Esophagus squamous epithelium (tissue), 4 donors: ENCODE results near the gene SYTL5.

Experiments
- CTCF ChIP-seq, 6 experiments: fragments of 450-650 bp in 4 of 6; fragments of 200-600 bp in 2 of 6; sonication (generic) in 2 of 6; IDR thresholded peaks; one replicate each; pipeline ENCODE4 v1.5.1; 2016 to 2019; ENCODE audit warnings: antibody characterized with exemption in 6 of 6, mild to moderate bottlenecking in 4 of 6, moderate library complexity in 4 of 6
- POLR2A ChIP-seq, 4 donors: fragments of 450-650 bp; IDR thresholded peaks; one replicate each; pipeline ENCODE4 v1.6.1; 2017; ENCODE audit warnings: antibody characterized with exemption in 4 of 4, mild to moderate bottlenecking in 4 of 4, moderate library complexity in 3 of 4

DNA sequence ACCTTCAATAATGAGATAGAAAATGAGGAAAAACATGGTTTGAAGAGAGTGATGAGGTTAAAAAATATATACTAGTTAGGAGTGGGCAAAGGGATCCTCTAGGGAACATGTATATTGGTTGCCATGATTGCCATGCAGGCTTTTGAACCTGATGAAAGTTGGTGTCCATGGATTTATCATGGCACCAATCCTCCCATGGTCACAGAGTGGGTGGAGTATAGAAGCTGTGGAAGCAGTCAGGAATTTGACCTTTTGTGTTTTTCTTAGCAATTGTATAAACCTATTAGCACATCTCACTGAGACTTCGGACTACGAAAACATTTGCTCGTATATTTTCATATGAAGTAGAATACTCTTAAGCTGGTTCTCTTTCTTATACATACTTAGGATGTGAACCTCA, 30.9 kb upstream of the SYTL5 start:
- TF ChIP-seq POLR2A (IDR thresholded peaks at IDR 0.05) (no peak), CTCF (IDR thresholded peaks at IDR 0.05) (no peak)
